ENCODE data around the gene MYNN. TPM values are rescaled to one million over a fixed set of nuclear protein-coding genes. Genes with fewer than 3 reads are reported as not detected.
"Not testable (repeated sequence)": the region's sequence is repeated elsewhere in the genome, so short reads cannot be mapped to it uniquely, and the experiment has no call there.

Gene MYNN
- 10.3 TPM for polyA plus RNA-seq (2012; ENCODE audit: low read depth, missing spikeins)

- DNase-seq (ENCODE audit: insufficient read length, low spot score) (peak; percentile 52), FAIRE-seq (peak; percentile 100)
- TF ChIP-seq TAF1 (IDR thresholded peaks at IDR 0.05; ENCODE audit: low read depth, low read length) (peak; percentile 43), POLR2A (IDR thresholded peaks at IDR 0.05; ENCODE audit: low read depth, low read length) (peak; percentile 96), POU2F2 (IDR thresholded peaks at IDR 0.05; ENCODE audit: low read depth, low read length) (no peak; the same call in 1 of the 2 replicates), SPI1 (IDR thresholded peaks at IDR 0.05; ENCODE audit: low read depth, low read length) (peak; percentile 43; the same call in 1 of the 2 replicates), POLR2AphosphoS5 (IDR thresholded peaks at IDR 0.05; ENCODE audit: low read depth, low read length) (peak; percentile 96), PAX5 (IDR thresholded peaks at IDR 0.05; ENCODE audit: insufficient read depth, low read length, severe bottlenecking) (no peak)
These were observed at the start of gene MYNN for GRCh38 chr3:169772897-169773816. Gene MYNN (plus strand): TSS chr3:169773396. CDS start chr3:169774296, 900 bp downstream.

- not testable (repeated sequence) for DNase-seq (ENCODE audit: insufficient read length, low spot score); FAIRE-seq
These were observed 41.3 kb upstream of the MYNN start for GRCh38 chr3:169731857-169732256.

GRCh38 chr3:169739067-169739466, 34.1 kb upstream of the MYNN start:
- no peak for DNase-seq (ENCODE audit: insufficient read length, low spot score)
- no peak for TF ChIP-seq POU2F2 (IDR thresholded peaks at IDR 0.05; ENCODE audit: low read depth, low read length)
- TF ChIP-seq PAX5 (IDR thresholded peaks at IDR 0.05; ENCODE audit: insufficient read depth, low read length, severe bottlenecking): no peak
- TF ChIP-seq POLR2A (IDR thresholded peaks at IDR 0.05; ENCODE audit: low read depth, low read length): no peak
- no peak for TF ChIP-seq TAF1 (IDR thresholded peaks at IDR 0.05; ENCODE audit: low read depth, low read length)
- no peak for TF ChIP-seq SPI1 (IDR thresholded peaks at IDR 0.05; ENCODE audit: low read depth, low read length)
- no peak for TF ChIP-seq POLR2AphosphoS5 (IDR thresholded peaks at IDR 0.05; ENCODE audit: low read depth, low read length)
- no peak for FAIRE-seq

- TF ChIP-seq POLR2AphosphoS5 (IDR thresholded peaks at IDR 0.05; ENCODE audit: low read depth, low read length): no peak
- no peak for TF ChIP-seq SPI1 (IDR thresholded peaks at IDR 0.05; ENCODE audit: low read depth, low read length)
- TF ChIP-seq POU2F2 (IDR thresholded peaks at IDR 0.05; ENCODE audit: low read depth, low read length): no peak
- TF ChIP-seq TAF1 (IDR thresholded peaks at IDR 0.05; ENCODE audit: low read depth, low read length): no peak
- TF ChIP-seq PAX5 (IDR thresholded peaks at IDR 0.05; ENCODE audit: insufficient read depth, low read length, severe bottlenecking): no peak
- TF ChIP-seq POLR2A (IDR thresholded peaks at IDR 0.05; ENCODE audit: low read depth, low read length): no peak
- no peak for FAIRE-seq
- no peak for DNase-seq (ENCODE audit: insufficient read length, low spot score)
These were observed 28.7 kb upstream of the MYNN start for GRCh38 chr3:169744366-169745054.

GRCh38 chr3:169746924-169747323, 26.3 kb upstream of the MYNN start:
- DNase-seq (ENCODE audit: insufficient read length, low spot score) (no peak), FAIRE-seq (no peak)
- TF ChIP-seq POLR2AphosphoS5 (IDR thresholded peaks at IDR 0.05; ENCODE audit: low read depth, low read length): no peak
- TF ChIP-seq SPI1 (IDR thresholded peaks at IDR 0.05; ENCODE audit: low read depth, low read length): no peak
- no peak for TF ChIP-seq PAX5 (IDR thresholded peaks at IDR 0.05; ENCODE audit: insufficient read depth, low read length, severe bottlenecking)
- no peak for TF ChIP-seq POU2F2 (IDR thresholded peaks at IDR 0.05; ENCODE audit: low read depth, low read length)
- no peak for TF ChIP-seq TAF1 (IDR thresholded peaks at IDR 0.05; ENCODE audit: low read depth, low read length)
- no peak for TF ChIP-seq POLR2A (IDR thresholded peaks at IDR 0.05; ENCODE audit: low read depth, low read length)

- TF ChIP-seq SPI1 (IDR thresholded peaks at IDR 0.05; ENCODE audit: low read depth, low read length): no peak
- no peak for TF ChIP-seq PAX5 (IDR thresholded peaks at IDR 0.05; ENCODE audit: insufficient read depth, low read length, severe bottlenecking)
- no peak for TF ChIP-seq POLR2AphosphoS5 (IDR thresholded peaks at IDR 0.05; ENCODE audit: low read depth, low read length)
- no peak for TF ChIP-seq POLR2A (IDR thresholded peaks at IDR 0.05; ENCODE audit: low read depth, low read length)
- no peak for TF ChIP-seq TAF1 (IDR thresholded peaks at IDR 0.05; ENCODE audit: low read depth, low read length)
- no peak for TF ChIP-seq POU2F2 (IDR thresholded peaks at IDR 0.05; ENCODE audit: low read depth, low read length)
- no peak for FAIRE-seq
These were observed 24.5 kb upstream of the MYNN start for GRCh38 chr3:169748670-169749069.

GRCh38 chr3:169750665-169751064, 22.5 kb upstream of the MYNN start:
- FAIRE-seq (no peak), DNase-seq (ENCODE audit: insufficient read length, low spot score) (no peak)
- TF ChIP-seq SPI1 (IDR thresholded peaks at IDR 0.05; ENCODE audit: low read depth, low read length) (no peak), POLR2AphosphoS5 (IDR thresholded peaks at IDR 0.05; ENCODE audit: low read depth, low read length) (no peak), POLR2A (IDR thresholded peaks at IDR 0.05; ENCODE audit: low read depth, low read length) (no peak), POU2F2 (IDR thresholded peaks at IDR 0.05; ENCODE audit: low read depth, low read length) (no peak), PAX5 (IDR thresholded peaks at IDR 0.05; ENCODE audit: insufficient read depth, low read length, severe bottlenecking) (no peak), TAF1 (IDR thresholded peaks at IDR 0.05; ENCODE audit: low read depth, low read length) (no peak)

More at GRCh38 chr3:169748670-169749069, 24.5 kb upstream of the MYNN start:
- DNase-seq (ENCODE audit: insufficient read length, low spot score): no peak

- DNase-seq (ENCODE audit: insufficient read length, low spot score): no peak
- FAIRE-seq: no peak
- TF ChIP-seq TAF1 (IDR thresholded peaks at IDR 0.05; ENCODE audit: low read depth, low read length) (no peak), POLR2AphosphoS5 (IDR thresholded peaks at IDR 0.05; ENCODE audit: low read depth, low read length) (no peak), PAX5 (IDR thresholded peaks at IDR 0.05; ENCODE audit: insufficient read depth, low read length, severe bottlenecking) (no peak)
These were observed 21.3 kb upstream of the MYNN start for GRCh38 chr3:169751875-169752274.

- no peak for FAIRE-seq
- TF ChIP-seq POLR2AphosphoS5 (IDR thresholded peaks at IDR 0.05; ENCODE audit: low read depth, low read length): no peak
- DNase-seq (ENCODE audit: insufficient read length, low spot score): no peak
These were observed 18.5 kb upstream of the MYNN start for GRCh38 chr3:169754711-169755110.

Data from GM12891 (cell line).